HG02763 (cell line): ENCODE measurements around the gene BCAR1.
"Not testable (repeated sequence)": the region's sequence is repeated elsewhere in the genome, so short reads cannot be mapped to it uniquely, and the experiment has no call there.

Experiments used
- ATAC-seq: cut with Tn5 transposase; IDR thresholded peaks from one replicate; pipeline ENCODE4 v1.9.1; 2021; ENCODE audit warnings: mild to moderate bottlenecking, moderate library complexity; ENCODE audit not compliant: unreplicated experiment

The BCAR1 gene

GRCh38 chr16:75271441-75272096 lies 20.1 kb upstream of the BCAR1 start:
- no peak for ATAC-seq

GRCh38 chr16:75269358-75269757 lies 17.9 kb upstream of the BCAR1 start:
- ATAC-seq, result not testable (repeated sequence)

- no peak for ATAC-seq
Measured at GRCh38 chr16:75267631-75268264, 16.3 kb upstream of the BCAR1 start.

- ATAC-seq, result no peak
Measured at GRCh38 chr16:75266738-75267630, 15.6 kb upstream of the BCAR1 start.

GRCh38 chr16:75265911-75266701 lies 14.7 kb upstream of the BCAR1 start:
- ATAC-seq, result peak; percentile 67

- peak; percentile 17 for ATAC-seq
Measured at GRCh38 chr16:75264999-75265910, 13.8 kb upstream of the BCAR1 start.

GRCh38 chr16:75264457-75264998 lies 13.1 kb upstream of the BCAR1 start:
- ATAC-seq, result no peak

GRCh38 chr16:75263963-75264445 lies 12.6 kb upstream of the BCAR1 start:
- ATAC-seq, result no peak

- ATAC-seq, result no peak
Measured at GRCh38 chr16:75263291-75263962, 12.0 kb upstream of the BCAR1 start.

GRCh38 chr16:75262800-75263127 lies 11.3 kb upstream of the BCAR1 start:
- ATAC-seq, result no peak

GRCh38 chr16:75262104-75262799 lies 10.8 kb upstream of the BCAR1 start:
- ATAC-seq, result no peak

GRCh38 chr16:75261590-75262078 lies 10.2 kb upstream of the BCAR1 start:
- no peak for ATAC-seq

- no peak for ATAC-seq
Measured at GRCh38 chr16:75260851-75261589, 9.6 kb upstream of the BCAR1 start.

GRCh38 chr16:75258807-75259141 lies 7.3 kb upstream of the BCAR1 start:
- no peak for ATAC-seq

- ATAC-seq, result no peak
Measured at GRCh38 chr16:75257886-75258806, 6.7 kb upstream of the BCAR1 start.

GRCh38 chr16:75256696-75257343 lies 5.4 kb upstream of the BCAR1 start:
- ATAC-seq, result no peak
